Amygdala (tissue), 56 donors: ENCODE data around the gene ANKS1B.
"Not testable (repeated sequence)": the region's sequence is repeated elsewhere in the genome, so short reads cannot be mapped to it uniquely, and the experiment has no call there.

Experiments used
- DNase-seq, 56 donors: peaks; one replicate each; lab custom pipeline; 2025; lab: John Stamatoyannopoulos, UW

ANKS1B gene

GRCh38 chr12:98868076-98868475 is 1116.7 kb downstream of the ANKS1B start:
- DNase-seq: peak in 14 of 56 donors; percentile 9 to 44 (median 28)

DNA sequence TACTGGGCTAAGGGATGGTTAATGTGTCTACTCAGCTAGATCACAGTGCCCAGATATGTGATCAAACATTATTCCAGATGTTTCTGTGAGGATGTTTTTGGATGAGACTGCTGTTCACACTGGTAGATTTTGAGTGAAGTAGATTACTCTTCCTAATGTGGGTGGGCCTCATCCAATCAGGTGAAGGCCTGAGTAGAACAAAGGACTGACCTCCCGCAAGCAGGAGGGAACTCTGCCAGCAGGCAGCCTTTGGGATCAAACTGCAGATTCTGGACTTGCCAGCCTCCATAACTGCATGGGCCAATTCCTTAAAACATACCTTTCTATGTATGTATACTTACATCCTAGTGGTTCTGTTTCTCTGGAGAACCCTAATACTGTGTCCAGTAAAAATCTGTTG is 1120.4 kb downstream of the ANKS1B start:
- no peak for DNase-seq

GRCh38 chr12:98863167-98863566 is 1121.6 kb downstream of the ANKS1B start:
- peak in 8 of 56 donors; percentile 6 to 32 (median 12) for DNase-seq

DNA sequence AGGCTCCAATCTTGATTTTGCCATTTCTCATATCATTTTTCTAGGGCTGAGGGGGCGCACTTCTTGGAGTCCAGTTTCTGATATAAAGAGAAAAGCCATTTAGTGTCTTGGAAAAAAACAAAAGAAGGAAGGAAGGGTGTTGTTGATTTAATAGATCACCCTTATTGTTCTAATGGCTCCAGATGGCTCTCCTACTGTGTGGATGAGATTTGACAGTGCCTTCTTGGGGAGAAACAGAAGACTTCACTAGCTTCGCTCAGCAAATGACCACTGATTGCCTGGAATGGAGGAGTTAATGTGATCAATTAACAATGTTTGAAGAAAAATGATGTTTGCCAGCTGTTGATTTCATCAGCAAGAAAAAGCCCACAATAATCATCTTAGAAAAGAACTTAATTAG is 1123.5 kb downstream of the ANKS1B start:
- DNase-seq: no peak

DNA sequence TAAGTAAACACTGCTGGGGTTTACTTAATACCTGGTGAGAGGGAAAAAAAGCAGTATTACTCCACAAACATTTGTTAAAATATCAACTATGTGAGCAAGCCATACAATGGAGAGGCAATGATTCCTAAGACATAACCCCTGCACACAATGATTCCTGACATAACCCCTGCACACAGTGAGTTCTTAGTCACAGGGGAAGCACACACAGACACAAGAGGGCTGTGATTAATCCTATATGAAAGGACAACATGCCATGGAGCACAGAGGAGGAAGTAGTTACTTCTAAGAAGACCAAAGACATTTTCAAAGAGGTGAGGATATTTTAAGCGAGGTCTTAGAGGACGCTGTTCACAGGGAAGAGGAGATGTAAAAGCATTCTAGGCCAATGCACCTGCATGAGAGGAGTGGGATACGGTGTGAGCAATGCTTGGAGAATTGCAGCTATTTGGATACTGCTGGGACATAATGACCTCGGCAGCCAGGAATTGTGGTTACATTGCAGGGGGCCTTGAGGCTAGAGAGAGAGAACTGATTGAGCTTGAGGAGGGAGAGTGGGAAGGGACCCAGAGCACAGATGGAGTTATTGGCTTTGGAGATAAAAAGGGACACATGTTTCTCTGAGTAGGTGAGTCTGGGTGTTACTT is 1127.7 kb downstream of the ANKS1B start:
- DNase-seq: no peak

GRCh38 chr12:98852181-98852580 is 1132.6 kb downstream of the ANKS1B start:
- DNase-seq: peak in 1 of 56 donors; percentile 13

DNA sequence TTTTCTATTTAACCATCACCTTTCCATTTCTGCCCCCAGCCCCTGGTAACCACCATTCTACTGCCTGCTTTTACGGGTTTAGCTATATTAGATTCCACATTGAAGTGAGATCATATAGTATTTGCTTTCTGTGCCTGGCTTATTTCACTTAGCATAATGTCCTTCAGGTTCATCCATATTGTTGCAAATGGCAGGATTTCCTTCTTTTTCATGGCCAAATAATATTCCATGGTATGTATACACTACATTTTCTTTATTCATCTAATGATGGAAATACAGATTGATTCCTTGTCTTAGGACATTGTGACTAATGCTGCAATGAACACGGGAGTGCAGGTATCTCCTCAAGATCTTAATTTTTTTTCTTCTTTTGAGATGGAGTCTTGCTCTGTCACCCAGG is 1137.5 kb downstream of the ANKS1B start:
- DNase-seq: no peak

DNA sequence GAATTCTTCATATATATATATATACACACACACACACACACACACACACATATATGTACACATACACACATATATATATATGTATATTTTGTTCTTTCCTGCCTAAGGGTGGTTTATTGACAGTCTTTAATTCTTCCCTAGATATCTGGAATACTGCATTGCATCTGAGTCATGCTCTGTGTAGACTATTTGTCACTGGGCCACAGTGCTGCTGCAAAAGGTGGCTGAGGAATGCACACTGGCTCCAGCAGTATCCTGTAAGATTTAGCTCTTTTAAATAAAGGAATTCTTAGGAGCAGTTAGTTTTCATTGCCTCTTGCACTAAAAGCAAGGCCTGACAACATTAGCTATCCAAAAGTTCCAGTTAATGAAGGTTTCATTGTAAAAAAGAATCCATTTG is 1138.8 kb downstream of the ANKS1B start:
- DNase-seq: no peak

DNA sequence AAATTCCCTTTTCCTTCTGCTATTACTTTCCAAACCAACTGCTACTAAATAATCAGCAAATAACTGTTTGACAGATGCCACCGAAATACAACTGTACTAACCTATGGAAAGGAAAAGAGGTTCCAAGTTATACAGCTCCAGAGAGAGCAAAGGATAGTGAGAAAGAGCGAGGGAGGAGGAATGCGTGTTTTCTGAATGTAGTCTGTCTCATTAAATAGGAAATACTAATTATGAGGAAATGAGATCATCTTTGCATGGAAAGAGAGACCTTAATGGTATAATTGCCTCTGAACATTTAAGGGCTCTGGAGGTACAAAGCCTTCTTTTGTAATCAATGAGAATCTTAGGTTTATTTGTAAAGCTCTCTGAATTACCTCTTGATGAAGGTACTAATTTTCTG is 1144.4 kb downstream of the ANKS1B start:
- no peak for DNase-seq

GRCh38 chr12:98838231-98838647 is 1146.5 kb downstream of the ANKS1B start:
- DNase-seq: peak in 18 of 56 donors; percentile 6 to 48 (median 24)

DNA sequence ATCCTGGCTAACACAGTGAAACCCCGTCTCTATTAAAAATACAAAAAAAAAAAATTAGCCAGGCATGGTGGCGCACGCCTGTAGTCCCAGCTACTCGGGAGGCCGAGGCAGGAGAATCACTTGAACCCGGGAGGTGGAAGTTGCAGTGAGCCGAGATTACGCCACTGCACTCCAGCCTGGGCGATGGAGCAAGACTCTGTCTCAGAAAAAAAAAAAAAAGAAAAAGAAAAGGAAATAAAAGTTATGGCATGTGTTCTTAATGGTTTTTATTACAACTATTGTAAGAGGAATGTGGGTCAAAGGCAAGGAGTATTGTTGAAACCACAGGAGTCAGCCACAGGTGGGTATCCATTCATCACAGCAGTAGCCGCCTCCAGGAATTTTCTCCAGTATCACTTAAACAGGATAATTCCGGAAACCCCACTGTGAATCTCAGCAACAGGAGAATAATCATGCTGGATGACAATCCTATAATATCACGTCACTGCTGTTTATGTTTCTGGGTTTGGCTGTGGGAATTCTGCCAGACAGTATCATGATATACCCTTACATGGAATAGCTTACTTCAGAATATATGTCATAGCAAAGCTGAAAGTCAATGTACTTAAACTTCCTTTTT is 1147.5 kb downstream of the ANKS1B start:
- DNase-seq: not testable (repeated sequence)

- DNase-seq: no peak
Measured at GRCh38 chr12:98830657-98831056, 1154.1 kb downstream of the ANKS1B start.

DNA sequence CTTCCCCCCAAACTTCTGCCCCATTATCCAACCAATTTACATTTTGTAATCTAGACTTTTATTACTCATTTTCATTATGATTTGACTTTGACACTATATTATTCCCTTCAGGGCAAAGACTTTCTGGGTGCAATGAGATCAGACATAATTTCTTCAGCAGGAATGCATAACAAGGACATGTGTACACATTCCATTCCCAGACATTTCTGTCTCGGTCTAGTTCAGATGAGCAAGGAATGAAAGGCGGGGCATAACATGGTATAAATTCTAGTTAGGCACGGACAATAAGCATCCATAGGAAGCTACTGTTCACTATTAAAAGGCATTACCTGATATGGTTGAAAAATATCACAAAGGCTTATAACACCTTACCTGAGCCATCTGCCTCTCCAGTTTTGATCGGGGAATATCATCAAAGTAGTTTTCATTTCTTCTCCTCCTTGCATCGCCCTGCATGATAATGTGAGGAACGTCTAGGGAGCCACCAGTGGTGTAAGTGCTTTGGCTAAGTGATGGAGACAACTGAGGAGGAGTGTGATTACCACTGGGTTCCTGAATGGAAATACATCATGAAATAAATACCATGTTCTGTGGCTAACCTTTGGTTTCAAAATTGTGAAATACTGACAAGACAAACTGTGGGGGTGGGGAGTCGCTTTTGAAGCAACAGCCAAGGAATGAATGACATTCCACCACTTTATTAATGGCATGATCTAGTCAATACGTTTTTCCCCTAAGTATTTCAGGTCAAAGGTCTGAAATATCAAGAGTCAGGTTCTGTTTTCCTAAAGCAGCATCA is 1155.7 kb downstream of the ANKS1B start:
- DNase-seq: no peak

DNA sequence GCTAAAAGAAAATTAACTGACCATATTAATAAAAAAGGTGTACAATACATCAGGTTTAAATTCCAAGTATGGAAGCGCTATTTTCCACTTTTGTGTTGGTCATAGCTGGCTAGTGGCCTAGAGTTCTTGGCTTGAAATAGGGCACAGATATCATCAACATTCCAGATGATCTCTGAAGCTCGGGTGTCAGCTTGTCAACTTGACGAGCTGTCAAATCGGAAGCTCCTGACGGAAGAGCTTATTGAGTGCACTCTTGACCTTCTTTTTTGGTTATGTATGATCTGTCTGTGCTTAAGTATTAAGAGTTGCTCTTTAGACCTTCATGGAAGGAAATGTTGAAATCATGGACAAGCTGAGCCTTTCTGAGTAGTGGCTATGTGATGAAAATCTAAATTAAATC is 1161.7 kb downstream of the ANKS1B start:
- DNase-seq: no peak

GRCh38 chr12:98821866-98822265 is 1162.9 kb downstream of the ANKS1B start:
- DNase-seq: no peak

- no peak for DNase-seq
Measured at GRCh38 chr12:98821232-98821631, 1163.5 kb downstream of the ANKS1B start.

DNA sequence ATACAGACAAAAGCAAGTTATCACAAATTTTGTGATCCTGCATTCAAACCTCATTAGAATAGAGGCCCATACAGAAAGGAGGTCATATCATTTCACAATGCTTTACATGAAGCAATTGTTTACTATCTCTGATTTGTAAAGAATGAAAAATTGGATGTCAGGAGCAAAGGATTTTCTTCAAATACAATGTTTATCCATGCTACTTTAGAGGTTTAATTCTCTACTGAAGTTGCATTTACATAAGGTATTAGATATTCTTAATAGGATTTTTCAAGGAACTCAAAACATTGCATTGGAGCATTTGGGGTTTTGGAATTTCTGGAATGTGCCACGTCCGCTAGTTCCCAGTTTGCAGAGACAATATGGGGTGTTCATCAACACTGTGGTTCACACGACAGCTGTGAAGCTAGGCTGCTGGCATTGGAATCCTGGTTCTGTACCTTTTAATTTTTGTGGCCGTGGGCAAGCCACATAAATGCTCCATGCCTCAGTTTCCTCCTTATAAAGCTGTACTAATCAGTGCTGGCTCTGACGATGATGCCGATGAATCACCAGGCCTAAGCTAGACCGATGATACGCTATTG is 1164.8 kb downstream of the ANKS1B start:
- DNase-seq: no peak

DNA sequence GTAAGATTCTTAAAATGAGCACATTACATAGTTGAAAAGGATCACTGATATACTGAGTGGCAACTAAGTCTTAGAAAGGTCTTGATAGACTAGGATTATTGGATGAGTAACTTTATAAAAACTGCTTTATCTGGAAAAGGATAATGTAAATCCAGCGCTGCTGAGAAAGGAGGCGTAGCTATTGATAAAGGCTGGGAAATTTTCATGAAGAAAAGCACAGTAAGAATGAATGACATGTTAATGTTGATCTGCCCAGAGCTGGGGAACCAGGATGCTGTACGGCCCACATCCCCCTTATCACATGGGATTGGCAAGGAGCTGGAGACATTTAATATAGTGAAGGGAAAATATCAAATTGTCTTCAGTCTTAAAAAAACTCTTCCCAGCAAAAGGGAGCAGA is 1165.7 kb downstream of the ANKS1B start:
- DNase-seq: no peak

GRCh38 chr12:98818239-98818638 is 1166.5 kb downstream of the ANKS1B start:
- DNase-seq: no peak

DNA sequence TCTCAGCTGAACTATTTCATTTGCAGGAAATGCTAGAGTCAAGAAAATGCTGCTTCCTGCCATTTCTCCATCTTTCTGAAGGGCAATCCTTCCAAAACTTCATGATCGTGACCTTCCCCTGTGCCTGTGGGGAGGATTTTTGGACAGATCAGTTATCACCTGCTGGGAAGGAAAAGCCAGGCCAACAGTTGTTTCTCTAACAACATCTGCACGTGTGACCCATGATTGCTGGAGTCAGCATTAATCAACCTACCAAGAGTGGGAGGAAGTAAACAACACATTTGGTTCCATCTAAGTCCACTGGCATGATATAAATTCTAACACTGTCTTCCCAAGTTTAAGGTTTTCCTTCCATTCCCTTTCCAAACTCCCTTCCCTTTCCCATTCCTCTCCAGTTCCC is 1167.0 kb downstream of the ANKS1B start:
- DNase-seq: no peak

DNA sequence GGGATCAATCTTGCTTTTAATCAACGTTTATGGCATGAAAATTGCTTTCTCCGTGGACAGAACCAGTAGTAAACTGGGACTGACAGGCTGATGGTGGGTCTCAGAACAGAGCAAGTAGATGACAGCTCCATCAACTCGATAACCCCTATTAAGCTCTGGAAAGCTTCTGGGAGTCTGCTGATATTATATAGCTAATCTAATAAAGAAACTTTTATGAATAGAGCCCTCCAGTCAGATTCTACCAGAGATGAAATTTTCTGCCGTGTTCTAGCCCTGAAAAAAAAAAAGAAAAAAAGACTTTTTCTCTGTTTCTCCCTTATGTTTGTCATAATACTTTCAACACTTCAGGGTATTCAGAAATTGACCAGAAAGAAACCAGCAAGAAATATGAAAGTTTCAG is 1168.0 kb downstream of the ANKS1B start:
- no peak for DNase-seq
